Activated CD4-positive, alpha-beta T cell treated with anti-CD3 and anti-CD28 coated beads, Interleukin-2, amount 50 U/mL, for 1 hour (primary cell): ENCODE results near the gene ST6GALNAC1.
"Not testable (repeated sequence)": the region's sequence is repeated elsewhere in the genome, so short reads cannot be mapped to it uniquely, and the experiment has no call there.

ENCODE experiments used
- DNase-seq: peaks from one replicate; pipeline ENCODE4 v3.0.0-alpha.2; 2020

The ST6GALNAC1 gene

DNA sequence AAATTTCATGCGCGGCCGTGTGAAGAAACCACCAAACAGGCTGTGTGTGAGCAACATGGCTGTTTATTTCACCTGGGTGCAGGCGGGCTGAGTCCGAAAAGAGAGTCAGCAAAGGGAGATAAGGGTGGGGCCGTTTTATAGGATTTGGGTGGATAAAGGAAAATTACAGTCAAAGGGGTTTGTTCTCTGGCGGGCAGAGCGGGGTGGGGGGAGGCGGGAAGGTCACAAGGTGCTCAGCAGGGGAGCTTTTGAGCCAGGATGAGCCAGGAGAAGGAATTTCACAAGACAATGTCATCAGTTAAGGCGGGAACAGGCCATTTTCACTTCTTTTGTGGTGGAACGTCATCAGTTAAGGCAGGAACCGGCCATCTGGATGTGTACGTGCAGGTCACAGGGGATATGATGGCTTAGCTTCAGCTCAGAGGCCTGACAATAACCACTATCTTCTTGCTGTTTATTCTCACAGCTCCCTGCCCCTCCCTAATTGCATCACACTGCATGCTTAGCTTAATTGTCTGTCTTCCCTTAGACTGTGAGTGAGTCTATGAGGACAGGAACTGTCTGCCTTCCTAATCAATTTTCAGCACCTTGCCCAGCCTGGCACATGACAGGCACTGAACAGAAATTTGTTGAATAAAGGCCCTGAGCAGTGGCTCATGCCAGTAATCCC is 32.3 kb downstream of the ST6GALNAC1 start:
- not testable (repeated sequence) for DNase-seq

DNA sequence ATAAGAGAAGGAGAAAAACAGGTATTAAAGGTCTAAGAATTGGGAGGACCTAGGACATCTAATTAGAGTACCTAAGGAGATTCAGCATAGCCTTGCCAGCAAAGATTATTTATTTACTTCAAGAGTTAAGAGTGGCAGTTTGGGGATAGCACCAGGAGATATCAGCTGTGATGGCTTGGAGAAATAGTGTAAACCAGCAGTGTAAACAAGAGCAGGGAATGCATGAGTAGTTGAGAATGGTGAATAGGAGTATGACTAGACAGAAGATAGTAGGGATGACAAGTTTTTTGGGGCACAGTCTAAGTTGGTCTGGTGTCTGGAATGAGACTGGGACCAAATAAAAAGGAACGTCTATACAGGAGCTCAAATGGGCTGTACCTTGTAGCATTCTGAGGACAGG is 36.9 kb downstream of the ST6GALNAC1 start:
- DNase-seq = not testable (repeated sequence)

DNA sequence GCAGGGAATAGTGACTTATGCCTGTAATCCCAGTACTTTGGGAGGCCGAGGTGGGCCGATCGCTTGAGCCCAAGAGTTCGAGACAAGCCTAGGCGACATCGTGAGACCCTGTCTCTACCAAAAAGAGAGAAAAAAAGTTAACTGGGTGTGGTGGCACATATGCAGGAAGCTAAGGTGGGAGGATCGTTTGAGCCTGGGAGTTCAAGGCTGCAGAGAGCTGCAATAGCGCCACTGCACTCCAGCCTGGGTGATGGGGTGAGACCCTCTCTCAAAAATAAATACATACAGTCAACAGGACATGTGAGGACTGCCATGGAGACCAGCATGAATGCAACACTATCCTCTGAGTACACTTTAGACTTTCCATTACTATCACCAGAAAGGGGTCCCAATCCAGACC is 42.5 kb downstream of the ST6GALNAC1 start:
- DNase-seq = no peak

DNA sequence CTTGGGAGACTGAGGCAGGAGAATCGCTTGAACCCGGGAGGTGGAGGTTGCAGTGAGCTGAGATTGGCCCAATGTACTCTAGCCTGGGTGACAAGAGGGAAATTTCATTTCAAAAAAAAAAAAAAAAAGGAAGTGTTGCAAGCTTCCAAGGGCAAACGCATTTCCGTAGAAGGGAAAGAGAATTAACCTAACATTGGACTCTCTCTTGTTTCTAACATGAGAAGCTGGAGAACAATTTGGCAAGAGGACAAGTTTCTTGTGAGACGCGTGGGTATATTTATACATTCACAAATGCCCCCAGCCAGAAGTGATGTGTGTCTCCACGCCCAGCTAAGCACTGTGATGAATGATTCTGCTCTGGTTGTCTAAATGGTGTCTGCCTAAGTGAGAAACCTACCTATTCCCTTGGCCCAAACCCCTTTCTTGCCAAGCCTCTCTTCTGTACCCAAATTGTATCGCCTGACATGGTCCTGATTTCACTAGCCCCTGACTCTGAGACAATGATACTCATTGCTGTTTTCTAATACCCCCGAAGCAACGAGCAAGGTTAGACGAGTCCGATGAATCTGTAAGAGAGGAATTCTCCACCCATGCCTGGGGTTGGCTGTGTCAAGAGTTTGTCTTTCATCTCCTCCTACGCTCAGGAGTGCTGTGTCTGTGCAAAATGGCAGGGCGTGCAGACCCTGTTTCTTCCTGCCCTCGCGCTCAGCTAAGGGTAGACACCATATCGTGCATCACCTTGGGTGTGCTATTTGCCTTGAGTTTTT is 43.7 kb downstream of the ST6GALNAC1 start:
- DNase-seq = no peak

DNA sequence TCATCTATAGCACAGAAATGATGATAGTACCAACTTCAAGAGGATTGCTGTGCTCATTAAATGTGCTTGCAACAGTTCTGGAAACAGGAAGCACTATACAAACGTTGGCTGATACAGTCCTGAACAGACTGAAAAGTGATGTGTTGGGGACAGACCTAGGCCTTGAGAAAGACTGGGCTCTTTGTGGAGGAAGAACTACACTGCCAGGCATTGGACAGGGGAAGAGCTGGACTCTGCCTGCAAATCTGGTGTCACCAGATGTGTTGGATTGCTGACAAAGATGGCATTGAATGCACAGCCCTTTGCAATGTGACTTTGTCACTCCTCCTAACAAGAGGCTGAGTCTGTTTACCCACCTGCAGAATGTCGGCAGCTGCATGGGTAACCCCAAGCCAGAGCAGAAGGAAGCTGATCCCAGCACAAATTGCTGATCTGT is 45.5 kb downstream of the ST6GALNAC1 start:
- no peak for DNase-seq

DNA sequence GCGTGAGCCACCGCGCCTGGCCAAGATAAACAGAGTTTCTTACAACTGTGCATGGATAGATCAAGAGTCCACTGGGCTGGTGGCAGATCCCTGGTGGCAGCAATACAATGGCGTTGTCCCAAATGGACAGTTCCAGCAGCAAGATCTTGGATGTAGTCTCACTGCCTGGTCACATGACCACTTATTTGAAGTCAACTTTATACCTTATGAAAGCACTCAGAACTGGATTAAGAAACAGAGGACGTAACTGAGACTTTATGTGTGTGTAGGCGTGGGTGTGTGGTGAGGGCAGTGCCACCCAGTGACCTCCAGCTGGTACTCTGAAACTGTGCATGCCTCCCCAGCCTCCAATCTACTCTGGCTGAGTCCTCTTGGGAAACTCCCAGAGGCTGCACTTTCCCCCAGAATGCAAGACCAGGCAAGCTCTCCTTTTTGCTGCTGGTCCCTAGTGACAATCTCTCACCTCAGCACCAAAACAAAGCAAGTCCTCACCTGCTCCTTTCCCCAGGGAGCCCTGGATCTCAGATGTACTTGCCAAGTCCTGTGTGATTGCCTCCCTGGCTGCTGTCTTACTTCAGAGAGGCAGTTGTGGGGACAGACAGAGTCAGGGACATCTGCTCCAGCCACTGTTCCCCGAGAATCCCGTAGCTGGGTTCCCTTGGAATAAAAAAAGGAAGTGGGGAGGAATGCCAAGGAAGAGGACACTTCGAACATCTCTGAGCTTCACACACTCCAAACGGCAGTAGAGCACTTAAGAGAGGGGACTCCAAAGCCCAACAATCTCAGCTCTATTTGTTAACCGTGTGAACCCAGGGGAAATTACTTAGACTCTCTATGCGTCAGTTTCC is 46.2 kb downstream of the ST6GALNAC1 start:
- no peak for DNase-seq

DNA sequence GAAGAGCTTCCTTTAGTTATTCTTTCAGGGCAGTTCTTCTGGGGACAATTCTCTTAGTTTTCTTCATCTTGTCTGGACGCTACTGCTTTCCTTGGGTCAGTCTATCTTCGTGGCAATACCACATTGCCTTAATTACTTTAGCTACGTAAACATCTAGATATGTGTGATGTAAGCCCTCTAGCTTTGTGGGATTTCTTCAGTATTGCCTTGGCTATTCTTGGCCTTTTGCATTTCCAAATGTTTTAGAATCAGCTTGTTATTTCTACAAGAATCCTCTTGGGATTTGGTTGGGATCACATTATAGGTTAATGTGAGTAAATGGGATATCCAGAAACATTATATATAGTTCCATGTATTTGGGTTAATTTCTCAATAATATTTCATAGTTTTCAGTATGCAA is 48.9 kb downstream of the ST6GALNAC1 start:
- no peak for DNase-seq

DNA sequence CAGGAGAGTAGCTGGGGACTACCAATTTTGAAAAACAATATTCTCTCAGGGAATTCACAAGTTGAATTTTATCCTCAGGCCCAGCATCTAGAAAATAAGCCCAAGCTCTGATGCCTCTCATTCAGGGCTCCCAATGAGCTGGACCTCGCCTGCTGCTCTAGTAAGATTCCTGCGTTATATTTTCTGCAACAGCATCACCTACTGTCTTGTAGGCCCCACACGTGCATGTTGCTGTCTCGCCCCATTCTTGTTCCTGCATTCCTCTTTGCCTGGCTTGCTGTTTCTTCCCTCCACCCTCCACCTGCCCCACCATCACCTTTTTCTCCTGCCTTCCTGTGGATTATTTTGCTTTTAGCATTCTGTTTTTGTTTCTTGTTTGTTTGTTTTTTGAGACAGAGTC is 49.6 kb downstream of the ST6GALNAC1 start:
- DNase-seq = no peak

DNA sequence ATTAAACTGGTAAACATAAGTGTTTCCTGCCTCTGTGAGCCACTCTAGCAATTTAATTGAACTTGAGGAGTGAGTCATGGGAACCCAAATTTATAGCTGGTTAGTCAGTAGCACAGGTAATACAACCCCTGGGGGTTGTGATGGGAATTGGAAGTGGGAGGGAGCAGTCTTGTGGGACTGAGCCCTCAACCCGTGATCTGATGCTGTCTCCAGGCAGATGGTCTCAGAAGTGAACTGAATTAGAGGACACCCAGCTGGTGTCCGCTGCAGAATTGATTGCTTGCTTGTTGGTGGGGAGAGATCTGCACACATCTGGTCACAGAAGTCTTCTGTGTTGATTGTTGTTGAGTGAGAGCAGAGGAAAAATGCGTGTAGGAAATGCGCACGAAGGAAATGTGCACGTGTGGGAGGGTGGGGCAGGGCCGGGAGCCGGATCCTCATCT is 50.2 kb downstream of the ST6GALNAC1 start:
- no peak for DNase-seq

DNA sequence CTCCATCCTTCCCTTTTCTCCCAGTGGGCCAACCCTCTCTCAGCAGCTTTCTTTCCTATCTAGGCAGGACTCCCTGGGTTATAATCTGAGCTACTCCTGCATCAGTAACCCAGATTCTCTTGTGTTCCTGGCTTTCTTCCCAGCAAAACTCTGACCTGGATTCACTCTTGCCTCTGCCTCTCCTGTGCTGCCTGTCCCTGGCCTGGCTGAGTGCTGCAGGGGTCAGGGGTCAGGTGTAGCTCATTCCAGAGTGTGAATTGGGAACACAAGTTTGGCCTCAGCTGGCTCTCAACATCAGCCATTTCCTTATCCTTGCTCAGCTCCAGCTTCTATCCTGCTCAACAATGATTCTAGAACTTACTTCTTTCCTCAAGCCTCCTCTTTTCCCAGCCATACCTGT is 55.4 kb downstream of the ST6GALNAC1 start:
- DNase-seq = no peak

DNA sequence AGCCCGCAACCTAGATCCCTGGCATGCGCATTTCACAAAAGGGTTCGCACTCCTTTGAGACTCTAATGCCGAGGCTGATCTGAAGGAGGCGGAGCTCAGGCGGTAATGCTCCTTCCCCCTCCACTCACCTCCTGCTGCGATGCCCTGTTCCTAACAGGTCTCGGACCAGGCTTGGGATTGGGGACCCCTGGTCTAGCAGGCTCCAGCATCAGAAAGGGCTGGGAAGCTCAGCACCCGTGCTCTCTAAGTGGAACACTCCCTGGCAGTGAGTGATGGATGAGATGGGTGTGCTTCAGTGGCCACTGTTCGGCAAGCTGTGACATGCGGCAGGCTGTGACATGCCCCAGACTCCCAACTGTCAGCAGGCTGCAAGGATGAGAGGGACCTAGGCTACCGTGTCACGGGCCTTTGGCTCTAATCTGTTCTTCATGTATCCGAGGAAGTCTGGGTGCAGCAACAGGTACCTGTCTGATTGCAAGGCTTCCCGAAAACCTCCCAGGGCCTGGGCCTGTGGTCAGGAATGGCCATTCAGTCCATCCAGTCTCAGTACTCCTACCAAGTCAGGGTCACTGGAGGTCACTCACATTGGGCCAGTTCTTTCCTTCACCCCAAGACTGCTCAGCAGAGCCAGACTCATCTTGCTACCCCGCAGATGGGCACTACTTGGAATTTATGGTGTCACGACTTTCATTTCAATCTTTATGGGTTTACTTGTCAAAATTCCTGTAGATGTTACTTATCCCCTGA is 56.6 kb downstream of the ST6GALNAC1 start:
- no peak for DNase-seq

DNA sequence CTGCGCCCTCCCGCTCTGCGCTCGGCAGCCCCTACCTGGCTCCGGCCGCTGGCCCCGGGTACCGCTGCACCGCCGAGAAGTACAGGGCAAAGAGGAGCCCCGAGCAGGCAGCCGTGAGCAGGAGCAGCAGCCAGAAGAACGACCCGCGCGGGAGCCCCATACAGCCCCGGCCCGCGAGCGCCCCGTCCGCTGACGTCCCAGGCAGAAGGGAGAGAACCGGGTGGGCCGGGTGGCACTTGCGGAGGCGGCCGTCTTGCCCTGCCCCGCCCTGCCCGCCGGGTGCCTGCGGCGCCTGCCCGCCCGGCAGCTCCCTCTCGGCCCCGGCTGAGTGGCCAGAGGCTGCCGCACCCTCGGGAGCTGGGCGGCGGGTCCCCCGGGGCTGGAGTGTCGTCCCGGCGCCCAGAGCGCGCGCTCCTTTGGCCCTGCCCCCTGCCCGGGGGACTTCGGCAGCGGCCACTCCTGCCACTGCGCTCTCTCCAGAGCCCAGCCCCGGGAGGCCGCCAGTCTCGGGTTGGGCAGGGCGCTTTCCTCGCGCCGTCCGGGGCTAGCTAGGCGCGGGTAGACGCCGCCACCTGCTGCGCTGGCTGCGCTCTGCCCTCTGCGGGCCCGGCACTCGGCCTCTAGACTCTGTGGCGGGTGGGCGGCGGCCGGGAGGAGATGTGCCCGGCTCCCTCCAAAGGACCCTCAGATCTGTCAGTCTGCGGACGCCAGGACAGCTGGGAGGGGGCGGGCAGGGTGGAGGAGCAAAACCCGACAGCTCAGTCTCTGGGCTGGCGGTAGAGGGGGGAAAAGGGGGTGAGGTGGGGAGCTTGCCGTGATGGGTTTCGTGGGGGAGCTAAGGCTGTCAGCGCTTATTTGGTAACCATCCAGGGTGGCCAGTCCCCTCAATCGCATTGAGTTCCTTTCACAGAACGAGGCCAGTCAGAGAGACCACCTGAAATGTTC is 57.6 kb downstream of the ST6GALNAC1 start, which contains the start of gene ST6GALNAC2:
TSS of gene ST6GALNAC2 (minus strand) at position 212 of the 945 bp plus-strand sequence. CDS start at position 160, 52 bp downstream.
- peak; percentile 37 for DNase-seq

DNA sequence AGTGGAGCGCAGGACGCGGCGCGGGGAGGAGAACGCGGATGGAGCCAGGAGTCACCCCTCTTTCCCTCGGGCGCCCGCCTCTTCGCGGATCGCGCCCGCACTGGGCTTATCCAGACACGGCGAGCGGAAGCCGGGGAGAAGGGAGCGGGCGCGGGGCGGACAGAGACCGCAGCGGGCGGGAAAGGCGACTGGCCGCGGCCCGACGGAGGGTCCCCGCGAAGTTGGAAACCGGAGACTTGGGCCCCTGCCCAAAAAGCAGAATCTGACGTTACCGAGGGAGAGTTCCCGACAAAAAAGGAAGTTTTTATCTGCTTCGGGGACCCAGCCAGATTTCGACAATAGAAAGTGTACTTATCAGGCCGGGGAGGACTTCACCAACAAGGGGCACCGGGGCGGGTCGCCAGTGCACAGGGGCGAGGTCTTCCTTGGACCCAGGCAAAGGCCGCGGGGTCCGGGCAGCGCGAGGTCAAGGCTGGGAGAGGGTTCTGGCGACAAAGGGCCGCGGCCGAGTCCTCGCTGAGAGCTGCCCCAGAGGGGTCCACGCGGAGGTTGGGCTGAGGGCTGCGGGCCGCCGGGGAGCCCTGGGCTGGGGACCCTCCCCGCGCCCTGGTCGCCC is 58.4 kb downstream of the ST6GALNAC1 start:
- no peak for DNase-seq

DNA sequence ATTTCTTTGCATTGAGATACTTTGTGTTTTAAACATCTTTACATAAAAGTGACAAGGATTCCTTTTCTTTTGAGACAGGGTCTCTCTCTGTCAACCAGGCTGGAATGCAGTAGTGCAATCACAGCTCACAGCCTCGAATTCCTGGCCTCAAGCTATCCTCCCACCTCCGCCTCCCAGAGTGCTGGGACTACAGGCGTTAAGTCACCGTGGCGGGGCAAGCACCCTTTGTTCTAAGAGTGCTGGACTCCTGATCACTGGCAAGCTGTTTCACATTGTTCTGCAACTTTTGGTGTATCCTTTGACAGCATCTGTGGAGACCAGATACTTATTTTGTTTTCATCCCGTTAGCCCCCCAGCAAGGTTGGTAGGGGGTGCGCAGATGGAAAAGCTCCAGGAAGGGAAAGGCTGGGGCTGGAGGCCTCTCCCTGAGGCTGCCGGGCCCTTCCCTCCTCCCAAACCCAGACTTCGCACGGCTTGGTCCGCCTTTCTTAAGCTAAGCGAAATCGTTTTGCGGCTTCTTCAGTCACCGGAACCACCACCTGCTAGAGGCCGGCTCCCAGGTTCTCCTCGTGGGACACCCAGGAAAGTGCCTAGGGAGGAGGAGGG is 59.0 kb downstream of the ST6GALNAC1 start:
- DNase-seq = no peak

DNA sequence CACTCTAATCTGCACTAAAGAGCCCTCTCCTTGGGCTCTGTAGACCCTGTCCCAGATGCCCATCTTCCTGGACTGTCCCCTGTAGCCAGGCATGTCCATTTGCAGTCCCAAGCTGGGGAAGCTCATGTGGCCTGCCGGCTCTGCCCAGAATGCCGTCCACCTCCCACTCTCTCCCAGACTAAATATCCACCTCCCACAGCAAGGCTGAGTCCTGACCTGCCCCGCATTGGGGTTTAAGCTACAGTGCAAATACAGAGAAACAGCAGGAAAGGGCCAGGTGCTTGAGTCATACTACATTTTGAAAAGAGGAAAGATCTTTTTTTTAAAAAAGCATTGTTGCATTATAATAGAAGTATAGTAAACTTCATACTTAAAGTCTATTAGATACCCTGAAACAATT is 60.9 kb downstream of the ST6GALNAC1 start:
- DNase-seq = no peak

DNA sequence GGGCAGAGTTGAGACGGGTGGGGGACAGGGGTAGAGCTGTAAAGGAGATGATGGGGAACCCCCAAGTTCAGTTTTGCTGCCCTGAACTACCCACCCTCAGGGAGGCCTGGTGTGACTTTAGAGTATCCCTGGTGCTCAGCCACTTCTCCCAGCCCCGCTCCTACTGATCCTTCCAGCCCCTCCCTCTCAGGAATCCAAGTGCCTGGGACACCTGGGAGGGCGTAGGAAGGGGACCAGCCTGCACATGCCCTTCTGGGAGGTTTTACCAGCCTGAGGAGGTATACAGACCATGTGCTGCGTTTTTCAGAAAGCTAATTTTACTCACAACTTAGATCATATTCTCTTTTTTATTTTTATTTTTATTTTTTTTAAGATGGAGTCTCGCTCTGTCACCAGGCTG is 62.0 kb downstream of the ST6GALNAC1 start:
- DNase-seq = no peak

DNA sequence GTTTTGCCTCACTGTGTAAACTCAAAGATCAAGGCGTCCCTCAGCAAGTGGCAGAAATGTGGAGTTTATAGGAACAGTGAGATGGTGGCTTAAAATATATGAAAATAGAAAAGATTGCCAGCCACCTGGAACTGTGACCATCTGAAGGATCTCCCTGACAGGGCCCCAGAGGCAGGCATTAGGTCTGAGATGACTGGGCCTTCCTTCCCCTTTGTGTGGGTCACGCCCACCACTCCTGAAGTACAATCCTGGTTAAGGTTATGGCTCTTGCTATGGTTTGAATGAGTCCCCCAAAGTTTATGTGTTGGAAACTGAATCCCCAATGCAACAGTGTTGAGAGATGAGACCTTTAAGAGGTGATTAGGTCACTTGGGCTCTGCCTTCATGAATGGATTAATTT is 64.3 kb downstream of the ST6GALNAC1 start:
- DNase-seq = no peak

DNA sequence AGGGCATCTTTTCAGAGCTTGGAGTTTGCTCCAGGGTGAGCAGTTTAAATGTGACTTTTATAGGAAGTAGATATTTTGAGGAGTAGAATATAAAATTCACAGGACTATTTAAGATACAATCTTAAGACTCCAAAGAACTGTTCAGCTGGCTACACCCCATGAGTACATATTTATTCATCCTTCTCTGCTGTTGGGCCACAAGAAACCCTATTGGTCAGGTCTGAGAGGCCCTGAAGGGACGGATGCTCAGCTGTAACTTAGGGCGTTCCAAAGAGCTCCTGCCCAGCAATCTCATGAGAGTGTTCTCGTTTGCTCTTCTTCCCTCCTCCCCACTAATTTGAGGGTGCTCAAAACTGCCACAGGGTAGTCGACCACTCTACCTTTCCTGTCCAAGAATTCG is 65.2 kb downstream of the ST6GALNAC1 start:
- no peak for DNase-seq

DNA sequence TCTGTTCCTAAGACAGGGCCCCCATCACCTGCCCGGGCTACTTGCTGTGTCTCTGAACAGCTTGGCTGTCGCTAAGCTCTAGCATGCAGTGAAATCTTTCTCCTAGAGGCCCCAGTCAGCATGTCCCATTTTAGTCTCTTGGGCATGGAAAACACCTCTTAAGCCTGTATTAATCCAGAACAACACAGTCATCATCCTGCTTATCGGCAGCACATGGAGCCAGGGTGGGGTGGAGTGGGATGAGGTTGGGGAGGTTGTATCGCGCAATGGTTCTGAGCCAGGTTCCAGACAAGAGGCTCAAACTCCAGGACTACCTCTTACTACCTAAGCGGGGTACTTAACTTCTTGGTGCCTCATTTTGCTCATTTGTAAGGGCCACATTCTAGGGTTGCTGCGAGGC is 65.7 kb downstream of the ST6GALNAC1 start:
- no peak for DNase-seq

DNA sequence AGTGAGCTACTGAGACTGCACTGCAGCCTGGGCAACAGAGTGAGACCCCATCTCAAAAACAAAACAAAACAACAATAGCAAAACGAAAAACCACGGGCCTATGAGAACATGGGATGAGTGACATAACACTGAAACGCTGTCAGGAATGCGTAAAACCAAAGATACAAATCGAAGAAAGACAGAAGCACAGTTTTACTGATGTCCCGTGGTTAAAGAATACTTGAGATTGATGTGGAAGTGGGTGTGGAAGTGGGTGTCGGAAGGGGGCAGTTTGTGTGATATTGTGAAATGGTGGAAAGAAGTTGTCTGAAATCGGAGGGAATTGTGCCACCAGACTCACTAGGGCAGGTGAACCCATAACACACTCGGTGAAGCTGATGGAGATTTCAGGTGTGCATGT is 67.4 kb downstream of the ST6GALNAC1 start:
- no peak for DNase-seq

DNA sequence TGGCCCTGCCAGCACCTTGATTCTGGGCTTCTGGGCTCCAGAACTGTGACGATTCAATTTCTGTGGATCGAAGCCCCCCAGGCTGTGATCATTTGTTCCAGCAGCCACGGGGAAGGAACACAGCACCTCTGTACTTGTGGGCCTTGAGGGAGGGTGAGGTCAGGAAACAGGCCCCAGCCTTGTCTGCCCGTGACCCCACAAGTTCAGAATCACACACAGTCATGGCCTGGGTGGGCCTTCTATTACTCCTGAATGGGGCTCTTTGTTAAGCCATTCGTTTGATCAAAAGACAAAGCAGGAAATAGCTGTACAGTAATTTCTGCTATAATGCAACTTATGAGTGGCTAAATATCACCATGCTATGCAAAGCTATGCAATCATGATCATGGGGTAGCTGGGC is 68.0 kb downstream of the ST6GALNAC1 start:
- no peak for DNase-seq
